Measurements from ENCODE around the gene RIMBP2.

- TF ChIP-seq CTCF (IDR thresholded peaks at IDR 0.05), result no peak
- TF ChIP-seq RAD21 (IDR thresholded peaks at IDR 0.05; ENCODE audit: low read length), result no peak
Observed at GRCh38 chr12:130413909-130414308, 302.2 kb downstream of the RIMBP2 start.

Measured in SK-N-SH (cell line).